ENCODE measurements around the gene CD93.

Gene CD93

DNA sequence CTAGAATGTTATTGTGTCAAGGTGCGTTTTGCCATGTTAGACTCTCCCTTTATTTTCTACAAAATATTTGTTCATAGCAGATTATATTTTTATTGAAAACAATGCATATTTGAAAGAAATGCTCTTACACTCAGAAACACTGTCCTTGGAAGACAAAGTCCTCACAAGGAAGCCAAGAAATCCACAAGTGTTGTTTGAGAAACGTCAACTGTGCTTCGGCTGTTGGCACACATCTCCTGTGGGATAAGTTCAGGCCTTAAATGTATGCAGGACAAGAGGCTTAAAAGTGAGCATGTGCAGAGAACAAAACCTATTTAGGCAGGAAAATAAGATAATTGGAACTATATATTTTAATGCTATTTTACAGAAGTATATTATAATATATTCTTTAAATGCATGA is 27.1 kb downstream of the CD93 start:
- no peak for DNase-seq

DNA sequence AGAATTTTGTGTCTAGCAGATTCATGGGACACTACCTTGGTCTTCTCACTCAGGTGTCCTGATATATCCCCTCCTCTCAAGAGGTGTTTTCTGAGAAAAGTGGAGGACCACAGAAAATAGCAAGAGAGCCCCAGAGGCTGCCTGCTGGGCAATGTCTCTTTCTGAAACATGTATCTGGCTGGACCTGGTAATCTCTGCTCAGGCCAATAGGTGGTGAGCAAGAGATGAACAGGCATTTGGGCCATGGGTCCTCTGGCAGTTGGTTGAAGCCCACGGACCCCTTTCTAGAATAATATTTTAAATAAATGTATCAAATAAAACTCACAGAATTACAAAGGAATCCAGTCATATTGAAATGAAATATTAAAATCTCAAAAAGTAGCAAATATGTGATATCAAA is 27.9 kb downstream of the CD93 start:
- no peak for DNase-seq

DNA sequence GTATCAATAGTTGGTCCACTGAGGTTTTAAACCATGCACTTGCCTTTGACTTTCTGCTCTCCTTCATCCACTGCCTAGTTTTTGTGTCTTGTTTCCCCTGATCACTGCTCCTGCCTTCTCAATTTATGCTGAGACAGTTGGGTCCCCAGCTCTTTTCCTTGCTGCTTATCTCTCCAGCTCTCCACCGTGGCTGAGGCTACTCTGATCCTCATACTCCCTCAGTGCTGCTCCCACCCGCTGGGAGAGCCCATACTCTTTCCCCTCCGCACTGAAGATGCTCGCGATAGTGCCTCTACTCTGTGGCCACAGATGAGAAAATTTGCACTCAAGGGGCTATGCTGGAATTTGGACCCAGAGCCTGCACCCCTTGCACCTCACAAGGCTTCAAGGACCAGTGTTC is 33.2 kb downstream of the CD93 start:
- no peak for DNase-seq

DNA sequence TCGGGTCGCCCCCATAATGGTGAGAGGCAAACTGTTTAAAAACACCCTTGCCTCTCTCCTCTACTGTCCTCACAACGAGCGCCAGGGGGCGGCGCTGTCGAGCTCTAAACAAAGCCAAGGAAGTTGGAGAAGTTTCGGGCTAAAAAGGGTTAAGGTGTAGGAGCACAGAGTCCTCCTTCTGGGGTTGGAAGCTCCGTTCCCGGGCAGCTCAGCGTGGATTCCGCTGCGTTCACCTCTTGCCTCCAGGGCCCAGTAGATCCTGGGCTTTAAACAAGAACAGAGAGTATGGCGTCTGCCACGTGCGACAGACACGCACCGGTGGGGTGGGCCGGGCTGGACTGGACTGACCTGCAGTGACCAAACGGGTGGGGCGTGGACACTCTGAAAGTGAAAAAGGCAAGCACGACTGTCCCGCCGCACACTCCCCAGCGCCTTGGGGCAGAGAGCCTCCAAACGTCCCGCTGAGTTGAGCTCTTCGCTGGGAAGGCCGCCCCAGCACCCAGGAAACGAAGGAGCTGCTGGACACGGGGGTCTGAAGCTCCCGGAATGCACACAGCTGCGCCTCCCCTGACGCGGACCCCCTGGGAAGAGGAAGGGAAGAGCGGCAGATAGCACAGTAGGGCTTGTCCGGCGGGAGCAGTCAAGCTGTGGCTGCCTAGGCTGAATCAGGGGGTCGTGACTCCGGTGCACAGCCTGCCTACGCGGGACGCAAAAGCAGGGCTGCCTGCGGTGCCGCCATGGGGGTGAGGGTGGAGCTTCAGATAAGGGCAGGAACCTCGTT is 35.1 kb downstream of the CD93 start:
- DNase-seq, result peak in 4 of 14 donors; percentile 21 to 57 (median 40)

DNA sequence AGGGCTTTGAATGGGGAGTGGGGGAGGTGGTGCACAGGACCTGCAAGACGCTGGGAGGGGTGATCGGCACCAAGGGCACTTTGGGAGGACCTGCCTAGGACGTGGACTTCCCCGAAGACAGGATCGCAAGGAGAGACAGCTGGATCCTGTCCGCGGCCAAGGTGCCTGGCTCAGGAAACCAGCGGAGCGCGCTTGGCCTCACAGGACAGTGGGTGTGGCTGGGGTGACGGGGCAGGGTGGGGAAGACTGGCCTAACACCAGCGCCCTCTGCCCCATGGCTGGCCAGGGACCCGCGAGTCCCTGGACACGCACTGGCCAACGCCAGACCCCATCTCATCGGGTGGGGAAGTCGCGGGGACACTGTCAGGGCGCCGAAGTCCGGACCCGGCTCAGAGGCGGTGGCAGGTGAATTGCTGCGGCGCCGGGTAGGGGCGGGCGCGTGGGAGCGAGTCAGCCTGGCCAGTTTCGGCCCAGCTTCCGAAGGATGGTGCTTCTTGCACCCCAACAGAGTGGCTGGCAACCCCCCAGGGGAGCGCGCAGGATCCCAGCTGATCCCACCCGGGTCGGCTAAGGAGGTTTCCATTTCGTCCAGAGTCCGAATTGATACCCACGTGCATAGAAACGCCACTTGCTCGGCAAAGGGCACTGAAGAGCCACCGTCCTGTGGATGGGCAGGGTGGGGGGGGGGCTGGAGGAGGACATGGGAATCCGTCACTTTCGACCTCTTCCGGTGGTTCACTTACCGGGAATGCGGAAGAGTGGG is 35.9 kb downstream of the CD93 start:
- peak in 1 of 14 donors; percentile 52 for DNase-seq

DNA sequence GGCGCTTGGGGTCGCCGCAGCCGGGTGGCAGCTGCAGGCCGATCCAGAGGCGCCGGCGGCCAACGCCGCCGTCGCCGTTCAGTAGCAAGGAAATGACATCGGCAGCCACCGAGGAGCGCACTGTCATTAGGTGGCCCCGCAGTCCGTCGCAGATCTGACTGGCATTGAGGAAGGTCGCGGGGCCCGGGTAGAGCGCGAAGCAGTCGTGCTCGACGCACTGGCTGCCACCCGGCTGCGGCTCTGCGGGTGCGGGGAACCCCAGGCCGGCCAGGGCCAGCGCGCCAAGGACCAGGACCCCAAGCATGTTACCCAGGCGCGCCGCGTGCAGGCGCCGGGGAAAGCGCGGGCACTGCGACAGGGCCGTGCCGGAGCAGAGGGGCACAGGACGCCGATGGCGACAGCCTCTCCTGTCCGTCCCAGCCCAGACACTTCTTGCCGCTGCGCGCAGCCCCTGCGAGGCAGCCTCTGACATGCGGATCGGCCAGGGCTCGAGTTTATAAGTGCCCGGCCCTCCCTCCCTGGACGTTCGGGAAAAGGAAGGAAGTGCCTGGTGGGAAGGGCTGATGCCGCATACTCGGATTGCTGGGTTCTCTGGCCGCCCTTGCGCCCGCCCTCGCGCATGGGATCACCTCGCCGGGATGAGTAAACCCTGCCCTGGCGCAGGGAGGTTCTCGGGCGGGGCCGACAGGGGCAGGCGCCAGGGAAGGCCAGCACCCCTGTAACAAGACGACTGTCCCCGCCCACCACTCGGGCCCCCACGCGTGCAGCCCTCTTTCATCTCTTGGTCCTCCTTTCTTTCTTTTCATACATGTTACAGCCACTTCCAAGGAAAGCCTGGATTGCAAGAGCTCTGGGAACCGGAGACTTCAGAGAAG is 36.7 kb downstream of the CD93 start, which contains the start of gene THBD:
THBD (minus strand) TSS at position 472 of the 875 bp plus-strand sequence; CDS start at position 304, 168 bp downstream.
- DNase-seq, result peak in 1 of 14 donors; percentile 53

DNA sequence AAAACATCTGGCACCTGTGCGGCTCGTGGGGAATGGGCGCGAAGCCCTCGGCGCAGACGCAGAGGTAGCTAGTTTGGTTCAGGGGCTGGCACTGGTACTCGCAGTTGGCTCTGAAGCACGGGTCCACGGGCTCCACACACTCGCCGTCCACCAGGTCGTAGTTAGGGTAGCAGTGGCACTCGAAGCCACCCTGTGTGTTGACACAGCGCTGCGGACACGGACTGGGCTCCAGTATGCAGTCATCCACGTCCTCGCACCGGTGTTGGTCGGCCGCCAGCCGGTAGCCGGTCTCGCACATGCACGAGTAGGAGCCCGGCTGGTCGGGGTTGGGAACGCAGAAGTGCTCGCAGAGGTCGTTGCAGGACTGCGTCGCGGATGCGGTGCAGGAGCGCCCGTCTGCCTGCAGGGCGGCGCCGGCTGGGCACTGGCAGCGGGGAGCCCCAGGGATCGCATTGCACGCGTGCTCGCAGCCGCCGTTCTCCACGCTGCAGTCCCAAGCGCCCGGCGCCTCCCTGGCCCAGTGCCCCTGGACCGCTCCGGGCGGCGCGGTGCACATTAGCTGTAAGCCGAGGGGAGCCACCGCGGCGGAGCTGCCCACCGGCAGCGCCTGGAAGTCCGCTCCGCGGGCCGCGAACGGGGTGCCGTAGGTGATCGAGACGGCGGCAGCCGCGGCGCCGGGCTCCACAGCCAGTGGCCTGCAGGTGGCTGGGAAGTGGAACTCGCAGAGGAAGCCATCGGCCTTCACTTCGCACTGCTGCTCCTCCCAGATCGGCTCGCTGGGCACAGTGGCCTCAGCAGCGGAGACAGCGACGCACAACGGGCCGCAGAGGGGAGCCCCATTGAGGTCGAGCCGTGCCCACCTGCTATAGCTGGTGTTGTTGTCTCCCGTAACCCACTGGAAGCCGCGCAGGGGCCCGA is 37.6 kb downstream of the CD93 start:
- peak in 1 of 14 donors; percentile 27 for DNase-seq

DNA sequence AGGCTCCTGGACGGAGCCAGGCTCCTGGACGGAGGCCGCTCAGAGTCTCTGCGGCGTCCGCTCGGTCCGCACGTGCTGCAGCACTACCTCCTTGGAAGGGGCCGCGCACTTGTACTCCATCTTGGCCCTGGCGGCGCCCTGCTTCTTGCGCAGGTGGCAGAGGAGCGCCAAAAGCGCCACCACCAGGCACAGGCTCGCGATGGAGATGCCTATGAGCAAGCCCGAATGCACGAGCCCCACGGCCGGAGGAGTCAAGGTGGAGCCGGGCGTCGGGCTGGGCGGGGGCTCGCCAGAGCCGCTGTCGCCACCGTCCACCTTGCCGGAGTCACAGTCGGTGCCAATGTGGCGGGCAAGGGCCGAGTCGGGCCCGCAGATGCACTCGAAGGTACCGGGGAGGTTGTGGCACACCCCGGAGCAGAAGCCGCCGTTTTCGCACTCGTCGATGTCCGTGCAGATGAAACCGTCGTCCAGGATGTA is 38.3 kb downstream of the CD93 start:
- no peak for DNase-seq

DNA sequence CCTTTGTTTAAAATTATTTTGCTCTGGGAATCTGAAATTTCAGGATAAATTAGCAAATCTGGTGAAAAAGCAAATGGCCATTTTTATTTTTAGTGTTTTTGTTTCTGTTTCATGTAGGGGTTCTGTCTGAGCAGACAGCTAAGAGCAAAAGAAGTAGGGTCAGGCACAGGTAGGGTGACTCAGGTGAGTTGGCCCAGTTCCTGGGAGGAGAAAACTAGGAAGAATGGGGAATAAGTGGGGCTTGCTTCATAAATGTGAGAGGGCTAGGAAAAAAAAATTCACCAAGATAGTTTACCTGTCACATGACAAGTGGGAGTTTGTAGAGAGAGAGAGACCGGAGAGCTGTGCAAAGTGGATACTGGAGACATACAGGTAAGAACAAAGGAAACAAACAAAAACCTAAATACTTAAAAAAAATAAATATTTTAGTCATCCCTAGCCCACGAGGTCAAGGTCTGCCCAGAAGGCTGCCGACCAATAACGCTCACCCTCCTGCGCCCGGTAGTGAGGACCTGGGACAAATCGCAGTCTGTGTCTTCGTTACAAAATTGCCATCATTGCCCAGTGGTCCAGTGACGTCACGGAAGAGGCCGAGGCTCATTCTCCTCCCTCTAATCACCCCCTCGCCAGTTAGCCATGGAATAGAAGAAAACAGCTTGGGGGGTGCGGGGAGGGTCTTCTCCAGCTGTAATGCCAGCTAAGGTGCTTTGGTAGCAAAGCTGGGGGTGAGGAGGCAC is 39.0 kb downstream of the CD93 start:
- DNase-seq, result no peak

DNA sequence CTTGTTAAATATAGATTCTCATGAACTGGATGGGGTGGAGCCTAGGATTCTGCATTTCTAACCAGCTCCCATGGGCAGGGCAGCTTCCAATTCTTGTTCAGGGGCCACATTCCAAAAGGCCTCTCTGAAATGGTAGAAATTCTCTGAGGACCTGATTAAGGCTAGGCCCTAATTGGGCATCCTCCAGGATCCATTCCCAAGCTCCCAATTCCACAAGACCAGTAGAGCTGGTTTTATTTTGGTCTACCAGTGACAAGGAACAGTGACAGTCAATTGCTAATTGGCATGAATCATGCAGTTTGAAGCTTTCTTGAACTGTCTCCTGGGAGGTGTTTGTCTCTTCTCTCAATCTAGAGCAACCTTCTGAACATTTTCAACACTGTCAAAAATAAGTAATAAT is 39.7 kb downstream of the CD93 start:
- no peak for DNase-seq

DNA sequence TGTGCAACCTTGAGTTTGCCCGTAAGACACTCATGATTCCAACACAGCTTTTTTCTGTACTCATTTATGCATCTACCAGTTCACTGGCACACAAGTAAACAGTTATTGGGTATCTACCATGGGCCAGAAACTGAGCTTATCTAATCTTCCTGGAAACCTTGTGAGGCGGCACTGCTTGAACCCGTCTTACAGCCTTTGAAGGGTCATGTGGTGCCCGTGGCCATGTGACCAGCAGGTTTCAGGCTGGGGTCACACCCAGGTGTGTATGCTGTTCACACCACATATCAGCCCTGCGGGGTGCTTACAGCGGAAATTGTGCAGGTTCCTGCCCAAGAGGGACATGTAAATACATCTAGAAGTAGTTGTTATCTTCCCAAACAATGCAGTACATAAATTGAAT is 42.7 kb downstream of the CD93 start:
- no peak for DNase-seq

DNA sequence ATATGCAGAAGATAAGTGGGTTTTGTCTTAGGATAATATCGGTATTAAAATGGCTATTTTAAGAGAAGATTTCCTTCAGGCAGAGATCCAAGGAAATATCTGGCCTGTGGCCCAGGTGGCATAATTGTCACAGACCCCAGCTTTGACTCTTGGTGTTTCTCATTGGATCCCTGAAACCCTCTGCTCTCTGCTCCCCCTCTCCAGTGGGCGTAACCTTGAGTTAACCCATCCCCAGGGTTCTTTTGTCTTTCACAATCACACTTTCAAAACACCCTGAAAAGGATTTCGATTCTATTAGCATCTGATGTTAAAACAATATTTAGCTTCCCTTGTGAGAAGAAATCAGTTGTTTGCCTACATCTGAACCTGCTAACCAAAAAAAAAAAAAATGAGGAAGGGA is 43.9 kb downstream of the CD93 start:
- DNase-seq, result no peak

DNA sequence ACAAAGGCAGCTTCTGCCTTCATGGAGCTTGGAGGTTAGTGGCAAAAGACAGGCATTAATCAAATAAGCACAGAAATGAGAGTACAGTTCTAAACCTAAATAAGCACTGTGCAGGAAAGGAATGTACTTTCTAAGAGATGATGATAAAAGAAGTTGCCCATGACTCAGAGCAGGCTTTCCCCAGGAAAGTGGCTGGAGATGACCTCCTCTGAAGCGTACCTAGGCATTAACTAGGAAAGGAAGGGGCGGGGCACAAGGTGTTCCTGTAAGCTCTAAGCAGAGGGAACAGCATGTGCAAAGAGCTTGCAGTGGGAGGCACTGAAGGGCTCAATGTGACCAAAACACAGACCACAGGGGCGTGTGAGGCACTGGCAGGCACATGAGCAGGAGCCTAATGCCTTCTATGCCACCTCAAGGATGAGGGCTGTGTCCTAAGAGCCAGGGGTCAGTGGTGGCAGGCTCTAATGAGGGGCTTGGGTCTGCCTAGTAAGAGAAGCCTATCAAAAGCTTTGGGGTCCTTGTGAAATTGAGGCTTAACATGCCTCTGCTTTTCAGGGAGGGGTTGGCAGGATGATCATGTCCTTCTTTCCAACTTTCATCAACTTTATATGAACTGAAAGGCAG is 46.1 kb downstream of the CD93 start:
- DNase-seq, result no peak

DNA sequence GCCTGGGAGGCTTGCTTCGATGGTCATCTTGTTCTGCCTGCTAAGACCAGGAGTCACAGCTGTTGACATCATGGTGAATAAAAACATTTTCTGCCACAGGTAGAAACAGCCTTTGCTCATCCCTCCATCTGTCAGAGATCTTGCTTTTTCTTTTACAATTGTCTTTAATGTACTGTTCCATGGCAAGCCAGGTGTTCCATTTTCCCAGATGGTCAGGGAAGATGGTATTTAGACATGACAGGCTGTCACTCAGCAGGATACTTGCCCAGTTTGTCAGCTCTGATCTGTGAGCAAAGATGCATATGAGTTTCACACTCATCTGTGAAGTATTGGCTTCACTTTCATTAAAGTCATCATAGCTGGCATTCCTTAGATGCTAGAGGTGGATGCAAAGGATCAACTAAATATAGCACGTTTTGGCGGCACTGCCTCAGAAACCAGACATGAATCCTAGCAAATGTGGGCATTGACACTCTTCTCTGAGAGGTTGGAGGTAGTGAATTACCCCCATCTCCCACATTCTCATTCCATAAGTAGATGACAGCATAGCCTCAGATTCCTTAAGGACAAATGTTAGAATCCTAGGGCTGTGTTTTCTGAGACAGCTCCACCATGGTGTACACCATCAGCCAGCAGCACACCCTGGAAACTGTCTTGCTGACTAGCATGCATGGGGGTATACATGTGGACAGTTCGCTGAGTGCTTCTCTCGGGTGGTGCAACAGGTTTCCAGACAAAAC is 46.8 kb downstream of the CD93 start:
- peak in 1 of 14 donors; percentile 58 for DNase-seq

DNA sequence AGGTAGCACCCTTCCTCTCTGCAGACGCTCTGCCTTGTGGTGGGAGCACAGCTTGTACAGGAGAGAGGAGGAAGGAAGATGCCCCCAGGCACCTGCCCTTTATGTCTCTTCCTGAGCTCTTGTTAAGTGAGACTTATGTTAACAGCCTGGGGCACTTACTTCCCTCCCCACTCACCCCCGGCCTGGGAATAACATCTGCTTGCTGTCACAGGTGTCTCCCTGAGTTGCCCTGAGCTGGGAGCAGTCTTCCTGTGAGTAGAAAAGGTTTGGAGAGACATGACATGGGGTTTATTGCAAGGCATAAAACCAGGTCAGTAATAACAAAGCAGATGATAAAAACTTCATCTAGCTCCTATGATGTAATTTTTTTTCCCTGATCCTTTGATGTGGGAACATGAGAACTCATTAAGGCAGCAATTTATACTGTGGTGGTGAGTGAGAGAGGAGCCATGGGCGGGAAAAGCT is 49.1 kb downstream of the CD93 start:
- DNase-seq, result no peak

DNA sequence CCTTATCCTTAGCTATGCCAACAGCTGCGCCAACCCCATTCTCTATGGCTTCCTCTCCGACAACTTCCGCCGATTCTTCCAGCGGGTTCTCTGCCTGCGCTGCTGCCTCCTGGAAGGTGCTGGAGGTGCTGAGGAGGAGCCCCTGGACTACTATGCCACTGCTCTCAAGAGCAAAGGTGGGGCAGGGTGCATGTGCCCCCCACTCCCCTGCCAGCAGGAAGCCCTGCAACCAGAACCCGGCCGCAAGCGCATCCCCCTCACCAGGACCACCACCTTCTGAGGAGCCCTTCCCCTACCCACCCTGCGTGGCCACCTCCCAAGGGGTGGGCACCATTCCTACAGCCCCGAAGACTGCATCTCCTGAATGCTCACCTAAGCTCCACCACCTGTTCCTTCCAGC is 49.8 kb downstream of the CD93 start:
- DNase-seq, result no peak

DNA sequence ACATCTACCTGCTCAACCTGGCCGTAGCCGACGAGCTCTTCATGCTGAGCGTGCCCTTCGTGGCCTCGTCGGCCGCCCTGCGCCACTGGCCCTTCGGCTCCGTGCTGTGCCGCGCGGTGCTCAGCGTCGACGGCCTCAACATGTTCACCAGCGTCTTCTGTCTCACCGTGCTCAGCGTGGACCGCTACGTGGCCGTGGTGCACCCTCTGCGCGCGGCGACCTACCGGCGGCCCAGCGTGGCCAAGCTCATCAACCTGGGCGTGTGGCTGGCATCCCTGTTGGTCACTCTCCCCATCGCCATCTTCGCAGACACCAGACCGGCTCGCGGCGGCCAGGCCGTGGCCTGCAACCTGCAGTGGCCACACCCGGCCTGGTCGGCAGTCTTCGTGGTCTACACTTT is 50.4 kb downstream of the CD93 start:
- no peak for DNase-seq

DNA sequence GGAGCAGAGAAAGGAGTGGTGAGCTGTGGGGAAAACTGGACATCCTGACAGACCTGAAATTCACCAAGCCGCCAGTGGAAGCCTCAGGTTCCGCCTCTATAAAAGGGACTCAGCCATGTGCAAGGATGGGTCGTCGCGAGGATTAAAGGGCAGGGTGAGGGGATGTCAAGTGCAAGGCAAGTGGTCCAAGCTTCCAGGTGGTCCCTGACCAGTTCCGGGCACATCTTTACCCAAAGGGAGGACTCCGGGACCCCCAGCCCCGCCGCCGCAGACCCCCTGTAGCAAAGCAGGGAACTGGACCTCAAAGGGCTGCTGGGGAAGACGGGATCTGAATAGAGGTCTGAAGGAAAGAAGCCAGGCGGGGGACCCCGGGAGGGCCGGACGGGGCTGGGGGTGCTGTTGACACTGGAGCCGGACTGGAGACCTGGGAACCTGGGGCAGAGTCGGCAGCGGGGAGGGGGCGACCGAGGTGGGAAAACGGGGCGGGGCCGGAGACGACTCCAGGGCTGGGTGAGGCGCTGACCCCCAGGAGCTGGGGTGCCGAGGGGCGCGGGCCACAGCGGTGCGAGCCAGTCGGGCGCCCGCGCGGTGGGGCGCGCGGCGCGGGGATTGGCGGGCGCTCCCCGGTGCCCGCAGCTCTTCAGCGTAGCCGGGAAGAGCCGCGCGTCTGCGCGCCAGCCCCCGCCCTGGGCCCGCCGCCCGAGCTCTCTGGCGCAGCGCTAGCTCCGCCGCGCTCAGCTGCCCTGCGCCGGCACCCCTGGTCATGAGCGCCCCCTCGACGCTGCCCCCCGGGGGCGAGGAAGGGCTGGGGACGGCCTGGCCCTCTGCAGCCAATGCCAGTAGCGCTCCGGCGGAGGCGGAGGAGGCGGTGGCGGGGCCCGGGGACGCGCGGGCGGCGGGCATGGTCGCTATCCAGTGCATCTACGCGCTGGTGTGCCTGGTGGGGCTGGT is 51.1 kb downstream of the CD93 start, which contains the start of gene SSTR4:
SSTR4 (plus strand) TSS at position 592 of the 951 bp plus-strand sequence; CDS start at position 764, 172 bp downstream.
- no peak for DNase-seq
